NCI-H446 treated with DMSO at 0.1 percent for 48 hours (cell line): Measurements from ENCODE around the gene SCAP.

Experiments
- DNase-seq: peaks from one replicate; lab custom pipeline; 2025; lab: John Stamatoyannopoulos, UW

The SCAP gene

DNA sequence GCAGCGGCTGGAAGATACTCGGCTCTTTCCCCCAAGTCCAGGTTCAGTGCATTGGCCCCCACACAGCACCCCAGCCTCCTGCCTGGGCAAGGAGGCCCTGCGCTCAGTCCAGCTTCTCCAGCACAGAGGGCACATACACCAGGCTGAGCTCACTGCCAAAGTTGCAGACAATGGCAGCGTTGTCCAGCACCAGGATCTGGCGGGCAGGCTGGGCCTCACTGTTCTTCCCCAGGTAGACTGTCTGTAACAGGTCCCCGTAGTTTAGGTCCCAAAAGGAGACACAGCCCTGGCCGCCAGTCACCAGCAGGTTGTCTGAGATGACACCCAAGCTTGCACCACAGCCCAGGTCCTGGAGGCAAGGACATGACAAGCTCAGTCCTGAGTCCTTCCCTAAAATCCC, 62.0 kb downstream of the SCAP start:
- DNase-seq: no peak

GRCh38 chr3:47412842-47413520, 62.8 kb downstream of the SCAP start:
- no peak for DNase-seq

DNA sequence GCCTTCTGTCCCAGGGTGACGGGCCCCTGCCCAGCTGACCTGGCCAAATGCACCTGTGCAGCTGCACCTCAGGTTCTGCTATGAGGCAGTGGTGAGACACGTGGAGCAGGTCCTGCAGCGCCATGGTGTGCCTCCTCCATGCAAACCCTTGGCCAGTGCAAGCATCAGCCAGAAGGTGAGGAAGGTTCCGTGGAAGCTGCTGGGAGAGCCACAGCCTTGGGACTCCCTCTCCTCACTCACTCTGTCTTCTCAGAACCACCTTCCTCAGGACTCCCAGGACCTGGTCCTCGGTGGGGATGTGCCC, 63.3 kb downstream of the SCAP start:
- no peak for DNase-seq

DNA sequence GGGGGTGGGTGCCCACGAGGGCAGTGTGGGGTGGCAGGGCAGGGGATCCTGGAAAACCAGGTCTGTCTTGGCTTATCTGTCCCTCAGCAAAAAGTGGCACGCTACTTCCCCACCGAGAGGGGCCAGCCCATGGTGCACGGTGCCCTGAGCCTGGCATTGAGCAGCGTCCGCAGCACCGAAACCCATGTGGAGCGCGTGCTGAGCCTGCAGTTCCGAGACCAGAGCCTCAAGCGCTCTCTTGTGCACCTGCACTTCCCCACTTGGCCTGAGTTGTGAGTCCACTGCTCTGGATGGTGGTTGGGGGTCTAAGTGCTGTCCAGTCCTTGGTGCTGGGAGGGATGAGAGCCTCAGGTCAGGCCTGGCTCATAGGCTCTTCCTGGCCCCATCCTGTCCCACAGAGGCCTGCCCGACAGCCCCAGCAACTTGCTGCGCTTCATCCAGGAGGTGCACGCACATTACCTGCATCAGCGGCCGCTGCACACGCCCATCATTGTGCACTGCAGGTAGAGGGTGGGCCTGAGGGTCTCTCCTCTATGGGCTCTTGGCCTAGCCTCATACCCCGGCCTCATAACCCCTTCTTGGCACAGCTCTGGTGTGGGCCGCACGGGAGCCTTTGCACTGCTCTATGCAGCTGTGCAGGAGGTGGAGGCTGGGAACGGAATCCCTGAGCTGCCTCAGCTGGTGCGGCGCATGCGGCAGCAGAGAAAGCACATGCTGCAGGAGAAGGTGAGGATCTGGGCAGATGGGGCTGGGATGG, 63.9 kb downstream of the SCAP start:
- DNase-seq: no peak

- no peak for DNase-seq
These were observed 64.7 kb downstream of the SCAP start for GRCh38 chr3:47410801-47411646.

GRCh38 chr3:47410417-47410720, 65.4 kb downstream of the SCAP start:
- DNase-seq: no peak

DNA sequence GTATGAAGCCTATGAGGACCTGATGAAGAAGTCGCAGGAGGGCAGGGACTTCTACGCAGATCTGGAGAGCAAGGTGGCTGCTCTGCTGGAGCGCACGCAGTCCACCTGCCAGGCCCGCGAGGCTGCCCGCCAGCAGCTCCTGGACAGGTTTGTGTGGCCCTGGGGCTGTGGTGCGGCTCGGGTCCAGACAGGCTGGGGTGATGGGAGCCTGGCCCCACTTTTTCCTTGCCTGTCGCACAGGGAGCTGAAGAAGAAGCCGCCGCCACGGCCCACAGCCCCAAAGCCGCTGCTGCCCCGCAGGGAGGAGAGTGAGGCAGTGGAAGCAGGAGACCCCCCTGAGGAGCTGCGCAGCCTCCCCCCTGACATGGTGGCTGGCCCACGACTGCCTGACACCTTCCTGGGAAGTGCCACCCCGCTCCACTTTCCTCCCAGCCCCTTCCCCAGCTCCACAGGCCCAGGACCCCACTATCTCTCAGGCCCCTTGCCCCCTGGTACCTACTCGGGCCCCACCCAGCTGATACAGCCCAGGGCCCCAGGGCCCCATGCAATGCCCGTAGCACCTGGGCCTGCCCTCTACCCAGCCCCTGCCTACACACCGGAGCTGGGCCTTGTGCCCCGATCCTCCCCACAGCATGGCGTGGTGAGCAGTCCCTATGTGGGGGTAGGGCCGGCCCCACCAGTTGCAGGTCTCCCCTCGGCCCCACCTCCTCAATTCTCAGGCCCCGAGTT, 65.9 kb downstream of the SCAP start:
- no peak for DNase-seq

DNA sequence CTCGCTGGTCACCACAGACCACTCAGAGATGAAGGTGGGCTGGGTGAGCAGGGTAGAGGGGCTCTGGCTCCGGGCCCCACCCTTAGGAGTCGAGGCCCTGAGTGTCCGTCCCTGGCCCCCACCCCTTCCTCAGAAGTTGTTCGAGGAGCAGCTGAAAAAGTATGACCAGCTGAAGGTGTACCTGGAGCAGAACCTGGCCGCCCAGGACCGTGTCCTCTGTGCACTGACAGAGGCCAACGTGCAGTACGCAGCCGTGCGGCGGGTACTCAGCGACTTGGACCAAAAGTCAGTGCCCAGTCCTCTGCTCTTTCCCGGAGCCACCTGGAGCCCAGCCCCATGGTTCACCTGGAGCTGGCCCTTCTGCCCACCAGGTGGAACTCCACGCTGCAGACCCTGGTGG, 66.5 kb downstream of the SCAP start:
- no peak for DNase-seq

DNA sequence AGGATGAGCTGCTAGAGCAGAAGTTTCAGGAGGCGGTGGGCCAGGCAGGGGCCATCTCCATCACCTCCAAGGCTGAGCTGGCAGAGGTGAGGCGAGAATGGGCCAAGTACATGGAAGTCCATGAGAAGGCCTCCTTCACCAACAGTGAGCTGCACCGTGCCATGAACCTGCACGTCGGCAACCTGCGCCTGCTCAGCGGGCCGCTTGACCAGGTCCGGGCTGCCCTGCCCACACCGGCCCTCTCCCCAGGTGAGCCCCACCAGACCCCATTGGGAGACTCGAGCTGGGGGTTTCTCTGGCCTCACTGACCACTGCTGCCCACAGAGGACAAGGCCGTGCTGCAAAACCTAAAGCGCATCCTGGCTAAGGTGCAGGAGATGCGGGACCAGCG, 66.9 kb downstream of the SCAP start:
- DNase-seq: no peak

GRCh38 chr3:47407896-47408838, 67.6 kb downstream of the SCAP start:
- DNase-seq: no peak

- DNase-seq: no peak
These were observed 68.5 kb downstream of the SCAP start for GRCh38 chr3:47407237-47407636.

DNA sequence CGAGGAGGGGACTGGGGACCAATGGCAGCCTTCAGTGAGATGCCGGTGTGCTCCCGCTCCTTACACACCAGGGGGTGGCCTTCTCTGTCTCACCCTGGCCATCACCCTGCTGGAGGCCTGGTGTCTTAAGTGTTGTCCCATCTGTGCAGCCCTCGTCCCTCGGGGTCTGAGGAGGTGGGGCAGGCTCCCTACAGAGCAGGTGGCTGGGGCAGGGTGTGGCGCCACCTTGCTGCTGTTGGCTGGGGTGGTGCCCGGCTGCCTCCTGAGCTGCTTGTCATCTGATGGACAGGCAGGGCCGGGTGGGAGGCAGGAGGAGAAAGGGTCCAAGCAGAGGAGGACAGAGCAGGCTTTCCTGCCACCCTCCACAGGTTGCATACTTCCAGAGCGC, 69.0 kb downstream of the SCAP start:
- DNase-seq: no peak

DNA sequence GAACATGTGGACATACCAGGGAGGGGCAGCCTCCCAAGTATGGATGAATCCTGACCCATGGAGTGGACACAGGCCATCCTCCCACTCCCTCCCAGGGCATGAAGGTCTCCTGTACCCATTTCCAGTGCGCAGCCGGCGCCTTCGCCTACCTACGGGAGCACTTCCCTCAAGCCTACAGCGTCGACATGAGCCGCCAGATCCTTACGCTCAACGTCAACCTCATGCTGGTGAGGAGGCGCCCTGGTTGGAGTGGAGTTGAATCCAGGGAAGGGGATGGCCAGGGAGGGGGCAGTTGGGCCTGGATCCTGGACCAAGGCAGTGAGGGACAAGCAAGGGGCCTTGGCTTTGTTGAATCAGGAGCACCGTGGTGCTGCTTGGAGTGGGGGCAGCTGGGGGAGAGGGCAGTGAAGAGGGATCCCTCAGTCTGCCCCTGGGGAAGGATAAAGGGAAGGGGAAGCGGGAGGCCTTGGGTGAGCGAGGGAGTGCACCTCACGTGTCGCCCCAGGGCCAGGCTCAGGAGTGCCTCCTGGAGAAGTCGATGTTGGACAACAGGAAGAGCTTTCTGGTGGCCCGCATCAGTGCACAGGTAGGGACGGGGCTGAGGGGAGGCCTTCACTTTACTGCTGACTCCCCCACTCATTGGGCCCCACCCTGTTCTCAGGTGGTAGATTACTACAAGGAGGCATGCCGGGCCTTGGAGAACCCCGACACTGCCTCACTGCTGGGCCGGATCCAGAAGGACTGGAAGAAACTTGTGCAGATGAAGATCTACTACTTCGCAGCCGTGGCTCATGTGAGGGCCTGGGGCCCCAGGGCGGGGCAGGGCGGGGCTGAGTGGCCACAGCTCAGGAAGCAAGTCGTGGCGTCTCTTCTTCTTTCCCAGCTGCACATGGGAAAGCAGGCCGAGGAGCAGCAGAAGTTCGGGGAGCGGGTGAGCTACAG, 69.7 kb downstream of the SCAP start:
- no peak for DNase-seq

GRCh38 chr3:47404955-47405790, 70.6 kb downstream of the SCAP start:
- no peak for DNase-seq

GRCh38 chr3:47404431-47404876, 71.3 kb downstream of the SCAP start:
- no peak for DNase-seq

- no peak for DNase-seq
These were observed 76.0 kb downstream of the SCAP start for GRCh38 chr3:47399531-47400270.

DNA sequence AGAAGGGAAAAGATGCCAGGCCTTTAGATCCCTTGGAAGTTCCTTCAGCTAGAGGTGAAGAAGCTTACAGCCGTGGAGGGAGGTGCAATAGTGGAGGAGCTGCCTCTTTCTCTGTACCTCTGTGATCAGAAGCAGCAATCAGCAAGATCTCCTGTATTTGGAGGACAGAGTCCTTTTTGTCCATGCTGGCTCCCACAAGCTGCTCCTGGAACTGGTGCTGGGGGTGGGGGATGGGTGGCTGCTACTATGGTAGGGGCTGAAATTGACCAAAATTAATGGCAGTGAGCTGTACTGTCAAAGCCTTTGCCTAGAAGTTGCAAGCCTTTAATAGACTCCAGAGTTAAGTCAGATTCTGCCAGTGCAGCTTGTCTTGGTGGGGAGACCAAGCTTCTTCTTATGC, 76.7 kb downstream of the SCAP start:
- DNase-seq: no peak

DNA sequence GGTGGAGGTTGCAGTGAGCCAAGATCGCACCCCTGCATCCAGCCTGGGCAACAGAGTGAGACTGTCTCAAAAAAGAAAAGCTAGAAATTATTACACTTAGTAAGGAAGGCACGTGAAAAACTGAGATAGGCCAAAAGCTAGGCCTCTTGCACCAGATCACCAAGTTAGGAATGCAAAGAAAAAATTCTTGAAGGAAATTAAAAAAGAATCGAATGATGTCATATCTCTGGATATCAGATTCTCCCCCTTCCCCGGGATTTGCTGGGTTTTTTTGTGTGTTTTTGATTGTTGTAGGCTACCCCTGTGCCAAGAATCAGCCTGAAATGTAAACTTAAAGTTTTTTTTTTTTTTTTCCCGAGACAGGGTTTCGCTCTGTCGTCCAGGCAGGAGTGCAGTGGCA, 77.5 kb downstream of the SCAP start:
- no peak for DNase-seq

DNA sequence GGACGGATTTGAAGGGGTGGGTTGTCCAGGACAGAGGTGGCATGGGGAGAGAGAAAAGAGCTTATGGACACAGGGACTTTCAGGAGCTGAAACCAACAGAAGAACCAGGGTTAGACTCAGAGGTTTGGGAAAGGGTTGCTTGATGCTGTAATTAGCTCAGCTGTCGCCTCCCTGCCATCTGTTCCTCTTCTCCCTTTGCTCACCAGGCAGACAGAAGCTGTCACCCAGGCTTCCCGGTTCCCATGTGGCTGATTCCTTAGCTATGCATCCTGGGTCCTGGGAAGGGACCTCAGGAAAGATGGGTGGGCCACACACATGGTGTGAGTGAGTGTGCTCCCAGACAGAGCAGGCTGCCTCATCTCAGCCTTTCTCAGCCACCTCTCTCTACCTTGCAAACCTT, 80.9 kb downstream of the SCAP start:
- DNase-seq: no peak
